ENCODE results near the gene CFAP299.
"Not testable (repeated sequence)": the region's sequence is repeated elsewhere in the genome, so short reads cannot be mapped to it uniquely, and the experiment has no call there.

Gene CFAP299

DNA sequence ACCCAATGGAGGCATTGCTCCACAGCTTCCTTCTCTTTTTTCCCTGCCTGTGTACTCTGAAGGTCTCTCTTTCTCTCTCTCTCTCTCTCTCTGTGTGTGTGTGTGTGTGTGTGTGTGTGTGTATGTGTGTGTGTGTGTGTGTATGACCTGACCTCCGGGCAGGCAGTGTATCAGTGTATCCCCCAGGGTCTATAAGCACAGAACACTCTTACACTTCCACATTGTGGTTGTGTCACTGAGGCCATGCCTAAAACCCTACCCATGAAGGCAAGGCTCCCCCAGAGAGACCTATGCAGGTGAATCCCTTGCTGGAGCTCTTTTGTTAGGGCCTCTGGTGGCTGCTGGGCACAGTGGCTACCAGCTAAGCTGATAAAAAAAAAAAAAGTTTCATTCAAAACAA is 394.6 kb downstream of the CFAP299 start:
- no peaks in the 10 kb centered on the region for H3K4me1 Mint-ChIP-seq (ENCODE audit: low read depth)
- no peak overlapping the region for H3K27ac Mint-ChIP-seq
- H3K27me3 Mint-ChIP-seq: no peaks in the 10 kb centered on the region
- no peaks in the 10 kb centered on the region for H3K36me3 Mint-ChIP-seq (ENCODE audit: low read depth)
- no peak overlapping the region for H3K4me3 Mint-ChIP-seq
- H3K9me3 Mint-ChIP-seq: peaks cover 3% of the 10 kb centered on the region

DNA sequence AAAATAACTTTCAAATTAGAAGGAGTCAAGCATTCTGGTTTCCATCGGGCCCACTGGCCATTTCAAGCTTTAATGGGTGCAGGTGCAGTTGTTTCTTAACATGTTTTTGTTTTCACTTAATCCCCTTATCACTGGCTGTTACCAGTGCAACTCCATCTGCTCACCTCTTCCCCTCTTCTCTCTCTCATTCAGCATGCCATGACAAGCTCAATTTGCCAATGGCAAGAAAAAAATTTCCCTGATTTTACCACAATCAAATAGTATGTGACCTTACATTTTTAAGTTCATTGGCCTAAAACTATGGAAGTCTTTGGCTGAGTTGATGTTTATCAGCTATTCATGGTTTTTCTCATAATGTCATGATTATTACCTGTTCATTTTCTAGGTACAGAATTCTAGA is 395.9 kb downstream of the CFAP299 start:
- H3K27me3 Mint-ChIP-seq: no peaks in the 10 kb centered on the region

DNA sequence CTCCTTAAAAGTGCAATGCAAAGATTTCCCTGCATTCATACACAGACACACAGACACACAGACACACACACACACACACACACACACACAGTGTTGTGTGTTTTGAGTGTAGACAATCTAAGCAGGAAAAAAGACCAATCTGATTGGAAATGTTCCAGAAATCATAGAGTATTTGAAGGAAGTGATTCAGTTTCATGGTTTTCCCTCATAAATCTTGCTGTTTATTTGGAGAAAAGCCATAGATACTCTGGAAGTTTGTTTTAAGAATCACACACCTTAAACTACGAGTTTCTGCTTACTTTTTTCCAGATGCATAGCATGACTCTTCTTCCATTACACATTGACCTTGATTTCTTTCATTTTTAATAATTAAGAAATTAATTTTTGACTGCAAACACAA is 396.5 kb downstream of the CFAP299 start:
- Mint-ChIP-seq H3K4me3 (no peak overlapping the region), H3K27ac (no peak overlapping the region), H3K9me3 (peaks cover 3% of the 10 kb centered on the region), H3K4me1 (ENCODE audit: low read depth) (no peaks in the 10 kb centered on the region), H3K27me3 (no peaks in the 10 kb centered on the region), H3K36me3 (ENCODE audit: low read depth) (no peaks in the 10 kb centered on the region)

More for the DNA sequence above, 395.9 kb downstream of the CFAP299 start:
- Mint-ChIP-seq H3K4me1 (ENCODE audit: low read depth) (no peaks in the 10 kb centered on the region), H3K9me3 (peaks cover 3% of the 10 kb centered on the region), H3K4me3 (no peak overlapping the region), H3K27ac (no peak overlapping the region), H3K36me3 (ENCODE audit: low read depth) (no peaks in the 10 kb centered on the region)

DNA sequence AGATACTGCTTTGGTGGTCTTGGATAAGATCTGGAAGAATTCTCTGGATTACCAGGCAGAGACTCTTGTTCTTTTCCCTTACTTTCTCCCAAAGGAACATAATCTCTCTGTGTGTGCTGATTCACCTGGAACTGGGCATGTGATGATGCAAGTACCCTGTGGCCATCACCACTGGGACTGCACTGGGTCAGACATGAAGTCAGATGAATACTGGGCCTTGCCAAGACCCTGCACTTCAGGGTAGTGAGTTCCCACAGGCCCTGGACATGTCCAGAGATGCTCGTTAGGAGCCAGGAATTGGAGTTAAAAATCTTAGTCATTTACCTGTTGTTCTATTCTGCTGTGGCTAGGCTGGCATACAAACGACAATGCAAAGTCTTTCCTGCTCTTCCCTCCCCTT is 404.8 kb downstream of the CFAP299 start:
- Mint-ChIP-seq H3K27ac (no peak overlapping the region), H3K4me1 (ENCODE audit: low read depth) (no peaks in the 10 kb centered on the region), H3K9me3 (peaks cover 28% of the 10 kb centered on the region), H3K4me3 (no peak overlapping the region), H3K36me3 (ENCODE audit: low read depth) (no peaks in the 10 kb centered on the region), H3K27me3 (peaks cover 3% of the 10 kb centered on the region)

DNA sequence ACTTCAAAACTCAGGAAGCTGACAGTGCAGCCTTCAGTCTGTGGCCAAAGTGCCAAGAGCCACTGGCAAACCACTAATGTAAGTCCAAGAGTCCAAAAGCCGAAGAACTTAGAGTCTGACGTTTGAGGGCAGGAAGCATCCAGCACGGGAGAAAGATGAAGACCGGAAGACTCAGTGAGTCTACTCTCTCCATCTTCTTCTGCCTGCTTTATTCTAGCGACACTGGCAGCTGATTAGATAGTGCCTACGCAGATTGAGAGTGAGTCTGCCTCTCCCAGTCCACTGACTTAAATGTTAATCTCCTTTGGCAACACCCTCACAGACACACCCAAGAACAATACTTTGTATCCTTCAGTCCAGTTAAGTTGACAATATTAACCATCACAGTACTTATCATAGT is 414.0 kb downstream of the CFAP299 start:
- not testable (repeated sequence) for H3K36me3 Mint-ChIP-seq (ENCODE audit: low read depth); H3K27ac Mint-ChIP-seq; H3K4me1 Mint-ChIP-seq (ENCODE audit: low read depth); H3K27me3 Mint-ChIP-seq; H3K4me3 Mint-ChIP-seq; H3K9me3 Mint-ChIP-seq

DNA sequence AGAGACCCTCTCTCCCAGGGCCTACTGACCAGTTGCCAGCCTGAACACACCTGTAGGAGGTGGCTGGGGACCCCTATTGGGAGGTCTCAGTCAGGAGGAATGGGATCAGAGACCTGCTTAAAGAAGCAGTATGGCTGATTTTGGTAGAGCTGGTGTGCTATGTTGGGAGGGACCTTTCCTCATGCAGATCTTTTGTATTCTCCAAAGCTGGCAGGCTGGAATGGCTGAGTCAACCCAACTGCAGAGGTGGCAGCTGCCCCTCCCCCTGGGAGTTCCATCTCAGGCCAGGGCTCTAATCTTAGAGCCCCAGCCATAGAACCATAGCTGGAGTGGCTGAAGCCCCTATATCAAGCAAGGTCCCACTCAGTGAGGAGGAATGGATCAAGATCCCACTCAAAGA is 415.7 kb downstream of the CFAP299 start:
- H3K9me3 Mint-ChIP-seq: no peaks in the 10 kb centered on the region
- no peak overlapping the region for H3K27ac Mint-ChIP-seq
- H3K27me3 Mint-ChIP-seq: no peaks in the 10 kb centered on the region
- H3K36me3 Mint-ChIP-seq (ENCODE audit: low read depth): no peaks in the 10 kb centered on the region
- no peak overlapping the region for H3K4me3 Mint-ChIP-seq
- H3K4me1 Mint-ChIP-seq (ENCODE audit: low read depth): no peaks in the 10 kb centered on the region

DNA sequence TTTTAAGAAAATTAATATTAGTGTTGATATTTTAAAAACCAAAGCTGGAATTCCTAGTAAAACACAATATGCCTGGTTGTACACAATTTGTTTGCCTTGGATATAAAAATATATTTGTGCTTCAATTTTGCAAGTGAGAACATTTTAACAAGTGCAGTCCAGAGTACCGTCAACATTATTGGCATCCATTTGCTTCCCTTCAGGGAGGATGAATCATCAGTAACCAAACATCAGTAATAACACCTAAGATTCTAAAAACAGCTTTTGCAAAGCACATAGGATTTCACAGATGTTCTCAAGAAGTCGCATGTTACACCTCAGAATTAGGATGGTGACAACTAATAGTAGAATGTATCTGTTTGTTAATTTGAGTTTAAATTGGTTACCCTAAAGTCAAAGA is 432.4 kb downstream of the CFAP299 start:
- peaks cover 3% of the 10 kb centered on the region for H3K9me3 Mint-ChIP-seq
- H3K27me3 Mint-ChIP-seq: no peaks in the 10 kb centered on the region
- no peaks in the 10 kb centered on the region for H3K4me1 Mint-ChIP-seq (ENCODE audit: low read depth)
- H3K36me3 Mint-ChIP-seq (ENCODE audit: low read depth): no peaks in the 10 kb centered on the region
- no peak overlapping the region for H3K4me3 Mint-ChIP-seq
- no peak overlapping the region for H3K27ac Mint-ChIP-seq

DNA sequence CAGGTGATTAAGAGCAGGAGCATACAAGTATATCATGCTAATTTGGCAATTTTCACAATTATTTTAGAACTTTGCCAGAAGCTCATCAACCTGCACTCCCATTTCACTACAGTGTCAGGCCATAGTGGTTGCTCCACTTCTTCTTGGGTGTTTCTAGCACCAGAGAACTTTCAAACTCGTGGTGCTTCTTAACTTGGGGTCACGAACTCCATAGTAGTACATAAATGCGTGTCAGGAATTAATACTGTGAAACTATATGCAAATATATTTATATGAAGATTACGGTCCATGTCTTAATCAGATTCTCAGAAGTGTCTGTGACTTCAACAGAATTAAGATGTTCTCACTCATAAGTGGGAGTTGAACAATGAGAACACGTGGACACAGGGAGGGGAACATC is 440.6 kb downstream of the CFAP299 start:
- no peaks in the 10 kb centered on the region for H3K9me3 Mint-ChIP-seq

DNA sequence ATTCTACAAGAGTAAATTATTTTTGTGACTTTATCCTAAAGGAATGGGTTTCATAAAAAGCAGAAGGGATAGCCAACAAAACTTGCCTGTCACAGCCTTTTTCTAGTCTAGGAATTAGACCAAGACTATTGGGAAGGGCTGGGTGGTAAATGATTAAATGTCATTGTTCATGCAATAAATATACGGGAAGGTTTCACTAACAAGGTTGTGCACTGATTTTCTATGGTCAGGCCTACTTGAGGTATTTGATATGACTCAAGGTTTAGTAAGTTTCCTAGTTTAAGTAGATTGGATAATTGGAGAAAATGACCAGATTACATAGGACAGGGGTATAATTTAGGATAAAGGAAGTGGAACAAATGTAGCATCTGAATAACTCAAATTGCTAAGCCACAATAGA is 445.9 kb downstream of the CFAP299 start:
- no peaks in the 10 kb centered on the region for H3K36me3 Mint-ChIP-seq (ENCODE audit: low read depth)
- no peaks in the 10 kb centered on the region for H3K4me1 Mint-ChIP-seq (ENCODE audit: low read depth)
- H3K9me3 Mint-ChIP-seq: no peaks in the 10 kb centered on the region
- H3K27ac Mint-ChIP-seq: no peak overlapping the region
- no peak overlapping the region for H3K4me3 Mint-ChIP-seq
- H3K27me3 Mint-ChIP-seq: no peaks in the 10 kb centered on the region

More for the DNA sequence above, 440.6 kb downstream of the CFAP299 start:
- Mint-ChIP-seq H3K4me1 (ENCODE audit: low read depth) (no peaks in the 10 kb centered on the region), H3K27me3 (no peaks in the 10 kb centered on the region), H3K4me3 (no peak overlapping the region), H3K27ac (no peak overlapping the region), H3K36me3 (ENCODE audit: low read depth) (no peaks in the 10 kb centered on the region)

DNA sequence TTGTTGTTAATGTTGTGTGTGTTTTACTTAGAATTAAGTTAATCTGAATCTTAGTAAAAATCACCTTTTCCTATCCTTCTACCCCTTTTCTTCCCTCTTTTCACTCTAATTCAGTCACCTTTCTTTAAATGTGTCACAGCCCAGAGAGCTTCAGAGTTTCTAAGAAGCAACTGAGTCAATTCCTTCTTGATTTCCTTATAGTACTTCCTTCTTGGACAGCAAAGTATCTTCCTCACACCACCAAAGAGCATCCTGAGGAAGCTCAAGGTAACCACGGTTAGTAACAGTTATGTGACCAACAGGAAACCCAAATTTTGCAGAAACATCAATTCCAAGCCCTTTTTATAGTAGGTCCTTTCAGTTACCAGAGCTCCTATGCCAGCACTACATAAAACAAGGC is 451.8 kb downstream of the CFAP299 start:
- Mint-ChIP-seq H3K4me1 (ENCODE audit: low read depth) (peaks cover 8% of the 10 kb centered on the region), H3K27ac (no peak overlapping the region), H3K9me3 (no peaks in the 10 kb centered on the region), H3K4me3 (no peak overlapping the region), H3K36me3 (ENCODE audit: low read depth) (no peaks in the 10 kb centered on the region), H3K27me3 (no peaks in the 10 kb centered on the region)

DNA sequence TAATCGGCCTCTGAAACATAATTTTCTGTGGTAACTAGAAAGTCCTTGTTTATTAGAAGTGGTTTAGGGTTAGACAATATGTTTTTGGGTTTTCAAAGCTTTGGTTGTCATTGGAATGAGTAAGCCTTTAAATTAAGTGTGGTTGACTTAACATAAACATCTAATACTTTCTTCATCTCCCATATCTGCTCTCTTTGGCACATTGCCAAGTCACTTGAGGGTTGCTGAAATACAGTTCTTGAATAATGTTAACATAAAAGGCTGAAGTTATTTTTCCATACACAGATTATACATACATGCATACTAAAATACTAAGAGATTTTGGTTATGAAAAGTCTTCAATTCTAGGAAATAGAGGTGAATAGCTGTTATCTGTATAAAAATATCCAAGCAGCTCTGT is 453.3 kb downstream of the CFAP299 start:
- Mint-ChIP-seq H3K27ac (no peak overlapping the region), H3K27me3 (no peaks in the 10 kb centered on the region), H3K9me3 (no peaks in the 10 kb centered on the region), H3K36me3 (ENCODE audit: low read depth) (no peaks in the 10 kb centered on the region), H3K4me3 (no peak overlapping the region), H3K4me1 (ENCODE audit: low read depth) (peaks cover 8% of the 10 kb centered on the region)

DNA sequence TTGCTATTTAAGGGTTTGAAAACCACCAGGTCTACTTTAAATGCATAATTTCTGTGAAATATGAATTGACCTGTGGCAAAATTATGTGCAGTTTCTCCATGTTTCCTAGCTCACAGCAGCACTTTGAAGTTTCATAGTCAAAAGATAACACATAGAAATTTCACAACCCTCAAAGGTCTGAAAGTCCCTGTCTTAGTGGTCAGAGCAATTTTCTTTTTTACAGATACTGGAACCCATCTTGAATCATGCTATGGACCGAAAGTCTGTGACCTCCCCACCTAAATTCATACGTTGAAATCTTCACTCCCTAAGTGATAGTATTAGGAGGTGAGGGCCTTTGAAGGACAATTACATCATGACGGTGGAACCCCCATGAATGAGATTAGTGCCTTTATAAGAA is 454.6 kb downstream of the CFAP299 start:
- H3K36me3 Mint-ChIP-seq (ENCODE audit: low read depth): no peaks in the 10 kb centered on the region
- H3K4me3 Mint-ChIP-seq: no peak overlapping the region
- no peaks in the 10 kb centered on the region for H3K27me3 Mint-ChIP-seq
- H3K9me3 Mint-ChIP-seq: no peaks in the 10 kb centered on the region
- no peak overlapping the region for H3K27ac Mint-ChIP-seq
- H3K4me1 Mint-ChIP-seq (ENCODE audit: low read depth): peaks cover 8% of the 10 kb centered on the region

DNA sequence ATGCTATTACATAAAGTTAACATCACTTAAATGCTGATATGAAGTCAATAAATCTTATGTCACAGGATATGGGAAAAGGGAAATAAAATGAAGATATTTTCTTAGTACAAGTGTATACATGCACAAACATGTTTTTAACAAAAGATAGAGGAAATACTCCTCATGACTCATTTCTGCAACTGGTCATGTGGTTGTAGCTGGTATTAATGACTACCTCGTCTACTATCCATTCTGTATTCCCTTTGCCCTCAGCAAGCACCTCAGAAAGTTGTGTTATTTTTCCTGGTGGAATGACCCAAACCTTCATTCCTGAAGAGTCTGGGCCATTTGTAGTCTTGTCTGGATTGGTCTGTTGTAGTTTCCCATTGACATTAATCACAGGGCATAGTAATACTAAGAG is 458.1 kb downstream of the CFAP299 start:
- H3K9me3 Mint-ChIP-seq: peaks cover 18% of the 10 kb centered on the region
- H3K27me3 Mint-ChIP-seq; H3K4me3 Mint-ChIP-seq; H3K4me1 Mint-ChIP-seq (ENCODE audit: low read depth); H3K27ac Mint-ChIP-seq; H3K36me3 Mint-ChIP-seq (ENCODE audit: low read depth): not testable (repeated sequence)

DNA sequence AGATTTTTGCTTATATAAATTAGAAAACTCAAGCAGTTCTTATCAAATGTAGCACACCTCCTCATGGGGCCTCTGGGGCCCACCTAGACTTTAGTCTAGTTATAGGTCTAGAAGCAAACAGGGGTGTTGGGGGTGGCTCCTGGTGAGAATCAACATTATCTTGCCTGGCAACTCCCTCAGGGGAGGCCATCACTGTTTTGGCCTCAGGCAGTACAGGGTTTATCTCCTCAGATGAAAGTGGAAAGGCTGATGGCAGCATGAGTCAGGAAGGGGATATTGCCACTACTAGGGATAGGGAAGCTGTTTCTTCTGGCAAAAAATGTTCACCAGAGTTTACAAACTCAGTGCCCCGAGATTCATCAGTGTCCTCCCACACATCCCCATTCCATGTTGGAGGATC is 462.6 kb downstream of the CFAP299 start:
- H3K9me3 Mint-ChIP-seq: peaks cover 18% of the 10 kb centered on the region
- H3K4me1 Mint-ChIP-seq (ENCODE audit: low read depth): no peaks in the 10 kb centered on the region
- no peak overlapping the region for H3K27ac Mint-ChIP-seq
- no peaks in the 10 kb centered on the region for H3K27me3 Mint-ChIP-seq
- H3K36me3 Mint-ChIP-seq (ENCODE audit: low read depth): no peaks in the 10 kb centered on the region
- H3K4me3 Mint-ChIP-seq: no peak overlapping the region

DNA sequence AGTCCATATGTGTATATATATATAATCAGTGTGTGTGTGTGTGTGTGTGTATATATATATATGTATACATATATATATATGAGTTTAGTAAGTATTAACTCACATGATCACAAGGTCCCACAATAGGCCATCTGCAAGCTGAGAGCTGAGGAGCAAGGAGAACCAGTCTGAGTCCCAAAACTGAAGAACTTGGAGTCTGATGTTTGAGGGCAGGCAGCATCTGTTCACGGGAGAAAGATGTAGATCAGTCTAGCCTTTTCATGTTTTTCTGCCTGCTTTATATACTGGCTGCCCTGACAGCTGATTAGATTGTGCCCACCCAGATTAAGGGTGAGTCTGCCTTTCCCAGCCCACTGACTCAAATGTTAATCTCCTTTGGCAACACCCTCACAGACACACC is 465.2 kb downstream of the CFAP299 start:
- not testable (repeated sequence) for H3K36me3 Mint-ChIP-seq (ENCODE audit: low read depth); H3K27me3 Mint-ChIP-seq; H3K4me3 Mint-ChIP-seq; H3K4me1 Mint-ChIP-seq (ENCODE audit: low read depth); H3K27ac Mint-ChIP-seq
- peaks cover 18% of the 10 kb centered on the region for H3K9me3 Mint-ChIP-seq

DNA sequence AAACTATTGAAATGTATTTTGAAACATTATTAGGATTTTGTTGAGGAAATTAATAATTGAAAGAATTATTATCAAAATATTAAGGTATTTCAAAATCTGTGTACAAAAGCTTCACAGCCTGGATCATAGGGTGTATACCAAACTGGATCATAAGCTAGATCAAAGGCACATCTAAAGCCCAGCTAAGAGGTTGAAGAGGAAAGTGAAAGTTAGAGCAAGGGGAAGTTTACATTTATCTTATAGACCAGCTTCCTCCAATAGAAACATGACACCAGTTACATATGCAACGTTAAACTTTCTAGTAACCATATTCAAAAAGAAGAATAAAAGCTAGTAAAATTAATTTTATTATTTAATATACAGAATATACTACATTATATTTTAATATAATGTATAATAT is 467.8 kb downstream of the CFAP299 start:
- no peak overlapping the region for H3K4me3 Mint-ChIP-seq
- no peaks in the 10 kb centered on the region for H3K4me1 Mint-ChIP-seq (ENCODE audit: low read depth)
- peaks cover under 1% of the 10 kb centered on the region for H3K9me3 Mint-ChIP-seq
- no peak overlapping the region for H3K27ac Mint-ChIP-seq
- H3K27me3 Mint-ChIP-seq: no peaks in the 10 kb centered on the region
- H3K36me3 Mint-ChIP-seq (ENCODE audit: low read depth): no peaks in the 10 kb centered on the region

DNA sequence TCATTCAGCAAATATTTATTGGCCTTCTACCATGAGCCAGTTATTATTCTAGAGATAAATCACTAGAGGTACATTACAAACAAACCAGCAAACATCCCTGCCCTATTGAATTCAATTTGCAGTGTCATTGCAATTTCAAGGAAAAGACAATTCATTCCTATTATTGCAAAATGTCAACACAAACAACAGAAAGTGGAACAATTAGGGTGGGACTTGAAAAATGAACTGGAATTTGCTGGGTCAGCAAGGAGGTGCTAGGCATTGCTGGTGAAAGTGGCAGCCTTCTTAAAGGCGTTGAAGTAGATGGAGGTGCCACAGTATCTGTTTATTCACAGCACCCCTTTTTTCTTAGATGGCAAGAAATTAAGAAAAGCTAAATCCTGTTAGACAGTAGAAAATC is 470.9 kb downstream of the CFAP299 start:
- no peaks in the 10 kb centered on the region for H3K4me1 Mint-ChIP-seq (ENCODE audit: low read depth)

More for the DNA sequence above, 470.9 kb downstream of the CFAP299 start:
- Mint-ChIP-seq H3K4me3 (no peak overlapping the region), H3K36me3 (ENCODE audit: low read depth) (no peaks in the 10 kb centered on the region), H3K9me3 (no peaks in the 10 kb centered on the region), H3K27me3 (no peaks in the 10 kb centered on the region), H3K27ac (no peak overlapping the region)

All from stimulated activated naive CD8-positive, alpha-beta T cell treated with anti-CD3 and anti-CD28 coated beads, Interleukin-15, Interleukin-2, amounts not matched to agents 100 ng/mL and 50 ng/mL, for 24 hours (primary cell).